Trophoblast cell (in vitro differentiated cells and primary cell): ENCODE data around the gene COQ5.
A peak's percentile ranks its signal among the peaks of the same experiment; 100 is the strongest.

Source experiments
- DNase-seq, 2 donors: peaks; one replicate each; pipeline ENCODE4 v3.0.0-alpha.2; 2016
- H2AFZ ChIP-seq: 2 replicates; pipeline ENCODE4 v1.6.1; 2013; ENCODE audit warnings: low read length, moderate library complexity, mild to moderate bottlenecking; ENCODE audit not compliant: insufficient read depth, poor library complexity
- H2AK5ac ChIP-seq: 2 replicates; pipeline ENCODE4 v1.6.1; 2013; ENCODE audit warnings: mild to moderate bottlenecking, low read length
- H2BK120ac ChIP-seq: 2 replicates; pipeline ENCODE4 v1.6.1; 2013; ENCODE audit warnings: low read length, mild to moderate bottlenecking, moderate library complexity; ENCODE audit not compliant: insufficient read depth, poor library complexity
- H2BK12ac ChIP-seq: 2 replicates; pipeline ENCODE4 v1.6.1; 2013; ENCODE audit warnings: mild to moderate bottlenecking, low read length, moderate library complexity
- H2BK5ac ChIP-seq: 2 replicates; pipeline ENCODE4 v1.6.1; 2013; ENCODE audit warnings: low read length, low read depth, moderate library complexity, mild to moderate bottlenecking; ENCODE audit not compliant: poor library complexity
- H3K14ac ChIP-seq: 2 replicates; pipeline ENCODE4 v1.6.1; 2013; ENCODE audit warnings: mild to moderate bottlenecking, low read length
- H3K18ac ChIP-seq: 2 replicates; pipeline ENCODE4 v1.6.1; 2013; ENCODE audit warnings: mild to moderate bottlenecking, low read length
- H3K23ac ChIP-seq: 2 replicates; pipeline ENCODE4 v1.6.1; 2013; ENCODE audit warnings: low read length
- H3K27ac ChIP-seq: 2 replicates; pipeline ENCODE4 v1.5.1; 2013; ENCODE audit warnings: low read depth, mild to moderate bottlenecking, inconsistent platforms, low read length, moderate library complexity
- H3K27me3 ChIP-seq: 2 replicates; pipeline ENCODE4 v1.6.1; 2013; ENCODE audit warnings: inconsistent platforms, mild to moderate bottlenecking, low read length, moderate library complexity; ENCODE audit not compliant: insufficient read depth
- H3K36me3 ChIP-seq, 2 experiments: 1 replicate in 1 of 2; 2 replicates in 1 of 2; pipeline ENCODE4 v1.6.1; 2013; ENCODE audit warnings: low read length in 2 of 2, mild to moderate bottlenecking in 2 of 2, moderate library complexity in 1 of 2; ENCODE audit not compliant: insufficient read depth in 2 of 2, control insufficient read depth in 1 of 2
- H3K4ac ChIP-seq: 2 replicates; pipeline ENCODE4 v1.6.1; 2013; ENCODE audit warnings: low read depth, mild to moderate bottlenecking, low read length, moderate library complexity
- H3K4me1 ChIP-seq, 2 experiments: 1 replicate in 1 of 2; 2 replicates in 1 of 2; pipeline ENCODE4 v1.6.1; 2013; ENCODE audit warnings: low read length in 2 of 2, mild to moderate bottlenecking in 2 of 2, moderate library complexity in 1 of 2; ENCODE audit not compliant: insufficient read depth in 2 of 2, control insufficient read depth in 1 of 2
- H3K4me2 ChIP-seq: 2 replicates; pipeline ENCODE4 v1.6.1; 2013; ENCODE audit warnings: inconsistent platforms, mild to moderate bottlenecking, low read length, moderate library complexity
- H3K4me3 ChIP-seq: 2 replicates; pipeline ENCODE4 v1.5.1; 2013; ENCODE audit warnings: mild to moderate bottlenecking, low read depth, low read length, inconsistent platforms
- H3K79me1 ChIP-seq: one replicate; pipeline ENCODE4 v1.6.1; 2013; ENCODE audit warnings: low read length
- H3K79me2 ChIP-seq: 2 replicates; pipeline ENCODE4 v1.6.1; 2013; ENCODE audit warnings: low read length, mild to moderate bottlenecking; ENCODE audit not compliant: control insufficient read depth, insufficient read depth, poor library complexity
- H3K9ac ChIP-seq: 2 replicates; pipeline ENCODE4 v1.6.1; 2013; ENCODE audit warnings: mild to moderate bottlenecking, low read length
- H3K9me3 ChIP-seq: 2 replicates; pipeline ENCODE4 v1.6.1; 2013; ENCODE audit warnings: low read depth, mild to moderate bottlenecking, control low read depth, inconsistent platforms, low read length; ENCODE audit not compliant: insufficient read depth
- H4K12ac ChIP-seq: 2 replicates; pipeline ENCODE4 v1.6.1; 2013; ENCODE audit warnings: low read depth, mild to moderate bottlenecking, low read length, moderate library complexity
- H4K8ac ChIP-seq: 2 replicates; pipeline ENCODE4 v1.6.1; 2013; ENCODE audit warnings: low read depth, mild to moderate bottlenecking, low read length, moderate library complexity
- H4K91ac ChIP-seq: one replicate; pipeline ENCODE4 v1.6.1; 2013; ENCODE audit warnings: low read depth, mild to moderate bottlenecking, low read length, moderate library complexity
- WGBS: extraction: QIAGEN DNeasy Blood & Tissue Kit; methylation state at CpG from one replicate; pipeline ENCODE4 v1.1.7; 2013; ENCODE audit warnings: missing lambda C conversion rate; ENCODE audit not compliant: insufficient read length, insufficient coverage; ENCODE audit errors: extremely low coverage; 5-methylcytosine and 5-hydroxymethylcytosine counted together

The COQ5 gene

DNA sequence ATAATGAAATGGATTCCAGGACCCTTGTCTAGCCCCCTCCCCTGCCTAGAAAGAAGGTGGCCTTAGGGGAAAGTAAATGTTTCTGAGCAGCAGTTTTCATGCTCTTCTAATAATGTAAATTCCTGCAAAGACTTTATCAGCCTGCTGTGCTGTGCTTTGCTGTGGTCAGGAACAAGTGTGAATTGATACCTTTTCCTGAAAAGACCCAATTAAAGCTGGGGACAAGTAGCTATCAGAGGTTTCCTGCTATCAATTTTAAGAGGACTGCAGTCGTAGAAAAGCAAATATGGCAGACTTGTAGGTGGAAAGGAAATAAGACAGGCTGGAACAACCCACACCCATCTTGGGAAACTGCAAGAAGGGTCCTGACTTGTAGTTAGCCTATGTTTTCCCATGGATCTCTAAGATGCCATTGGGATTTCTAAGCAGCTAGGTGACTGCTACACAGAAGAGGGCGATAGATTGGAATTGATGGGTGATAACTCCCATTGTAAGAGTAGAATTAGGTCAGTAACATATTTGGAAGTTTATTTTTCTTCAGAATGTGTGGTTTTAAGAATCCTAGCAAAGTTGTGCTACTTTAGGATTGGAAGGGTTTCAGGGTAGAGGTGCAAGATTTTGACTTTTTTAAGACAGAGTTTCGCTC is 30.0 kb downstream of the COQ5 start:
- H2BK5ac ChIP-seq, result no peak overlapping the region
- peaks cover 8 to 29% of the 10 kb centered on the region in 2 experiments for H3K36me3 ChIP-seq
- H4K91ac ChIP-seq, result no peak overlapping the region
- H3K4ac ChIP-seq, result no peak overlapping the region
- H2AK5ac ChIP-seq, result no peak overlapping the region
- H3K27ac ChIP-seq, result no peak overlapping the region
- H3K79me2 ChIP-seq, result peaks cover 13% of the 10 kb centered on the region
- DNase-seq, result no peak
- no peaks in the 10 kb centered on the region for H3K27me3 ChIP-seq
- no peaks in the 10 kb centered on the region for H3K9me3 ChIP-seq
- H2BK12ac ChIP-seq, result no peak overlapping the region
- H3K23ac ChIP-seq, result no peak overlapping the region
- no peak overlapping the region for H4K12ac ChIP-seq
- no peak overlapping the region for H2AFZ ChIP-seq
- H3K4me2 ChIP-seq, result no peak overlapping the region
- peaks cover 2 to 6% of the 10 kb centered on the region in 2 experiments for H3K4me1 ChIP-seq
- H3K79me1 ChIP-seq, result peaks cover 12% of the 10 kb centered on the region
- H2BK120ac ChIP-seq, result no peak overlapping the region
- WGBS, result no CpG with 5 or more reads among the region's 3 CpGs
- H3K14ac ChIP-seq, result no peak overlapping the region
- no peak overlapping the region for H4K8ac ChIP-seq
- H3K9ac ChIP-seq, result no peak overlapping the region
- no peak overlapping the region for H3K18ac ChIP-seq
- no peak overlapping the region for H3K4me3 ChIP-seq

DNA sequence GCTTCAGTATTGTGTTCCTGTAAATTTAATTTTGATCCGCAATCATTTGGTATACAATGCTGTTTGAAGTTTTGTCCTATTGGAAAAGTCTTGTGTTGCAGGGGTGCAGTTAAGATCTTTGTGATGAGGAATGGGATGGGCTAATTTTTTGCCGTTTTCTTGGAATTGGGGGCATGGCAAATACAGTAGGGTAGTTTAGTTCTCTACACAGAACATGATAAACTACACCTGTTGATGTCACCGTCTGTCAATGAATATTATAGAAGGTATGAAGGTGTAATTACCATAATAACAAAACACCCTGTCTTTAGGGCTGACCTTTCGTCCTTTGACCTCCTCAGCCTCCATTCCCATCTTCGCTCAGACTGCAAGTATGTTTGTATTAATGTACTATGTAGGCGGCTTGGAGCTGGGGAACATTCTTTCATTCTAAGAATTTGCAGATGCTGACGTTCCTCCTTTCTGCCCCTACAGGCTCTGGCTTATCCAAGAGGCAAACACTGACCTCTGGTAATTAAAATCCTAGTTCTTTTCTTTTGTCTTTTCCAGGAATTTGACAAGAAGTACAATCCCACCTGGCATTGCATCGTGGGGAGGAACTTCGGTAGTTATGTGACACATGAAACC is 31.3 kb downstream of the COQ5 start:
- H3K79me2 ChIP-seq, result peaks cover 13% of the 10 kb centered on the region
- H3K4me3 ChIP-seq, result no peak overlapping the region

DNA sequence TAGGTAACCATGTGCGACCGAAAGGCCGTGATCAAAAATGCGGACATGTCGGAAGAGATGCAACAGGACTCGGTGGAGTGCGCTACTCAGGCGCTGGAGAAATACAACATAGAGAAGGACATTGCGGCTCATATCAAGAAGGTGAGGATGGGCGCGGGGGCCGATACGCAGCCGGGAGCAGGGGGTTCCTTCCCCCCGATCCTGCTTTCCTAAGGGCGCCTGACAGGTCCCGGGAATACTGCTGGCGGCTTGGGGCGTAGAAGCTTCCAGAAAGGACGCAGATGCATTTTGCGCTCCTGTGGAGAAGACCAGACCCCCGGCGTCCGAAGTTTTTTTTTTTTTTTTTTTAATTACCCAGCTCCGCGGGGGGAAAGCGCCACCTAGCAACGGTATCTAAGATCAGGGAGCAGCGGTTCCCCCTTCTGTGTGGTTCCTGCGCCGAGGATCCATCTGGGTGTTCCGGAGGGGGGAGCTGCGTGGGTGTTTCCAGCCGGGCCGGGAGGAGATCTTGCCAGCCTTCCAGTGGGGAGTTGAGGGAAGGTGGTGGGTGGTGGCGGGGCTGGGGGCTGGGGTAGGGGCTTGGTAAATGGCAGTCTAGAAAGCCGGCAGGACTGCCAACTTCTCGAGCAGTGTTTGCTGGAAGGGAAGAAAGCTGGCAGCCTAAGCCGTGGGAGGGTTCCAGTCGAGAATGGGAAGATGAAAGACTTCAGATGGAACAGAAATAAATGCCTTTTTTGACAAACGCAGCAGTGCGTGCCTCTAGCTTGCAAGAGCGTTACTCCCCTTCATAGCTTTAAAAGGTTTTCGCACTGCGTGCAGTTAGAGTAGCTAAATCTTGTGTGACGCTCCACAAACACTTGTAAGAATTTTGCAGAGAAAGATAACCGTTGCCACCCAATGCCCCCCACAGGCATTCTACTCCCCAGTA is 32.3 kb downstream of the COQ5 start:
- no CpG with 5 or more reads among the region's 47 CpGs for WGBS
- peak overlapping the region; percentile 8 for H2AFZ ChIP-seq
- H3K4me3 ChIP-seq, result peak overlapping the region; percentile 87
- peak overlapping the region; percentile 68 for H3K27ac ChIP-seq
- no peak overlapping the region for H2BK12ac ChIP-seq
- no peak overlapping the region for H3K23ac ChIP-seq
- peak overlapping the region; percentile 29 for H2BK120ac ChIP-seq
- H3K4ac ChIP-seq, result peak overlapping the region; percentile 94
- peak overlapping the region; percentile 93 for H3K14ac ChIP-seq
- H3K4me1 ChIP-seq, result peaks cover 2 to 6% of the 10 kb centered on the region in 2 experiments
- peak overlapping the region; percentile 87 for H4K91ac ChIP-seq
- peaks cover 3 to 19% of the 10 kb centered on the region in 2 experiments for H3K36me3 ChIP-seq
- no peaks in the 10 kb centered on the region for H3K9me3 ChIP-seq
- peaks cover 13% of the 10 kb centered on the region for H3K79me2 ChIP-seq
- H3K9ac ChIP-seq, result peak overlapping the region; percentile 95
- H2AK5ac ChIP-seq, result peak overlapping the region; percentile 67
- H3K4me2 ChIP-seq, result peak overlapping the region; percentile 94
- peaks cover 12% of the 10 kb centered on the region for H3K79me1 ChIP-seq
- DNase-seq, result peak; percentile 13 to 53
- H4K12ac ChIP-seq, result peak overlapping the region; percentile 58
- H3K27me3 ChIP-seq, result no peaks in the 10 kb centered on the region
- peak overlapping the region; percentile 87 for H3K18ac ChIP-seq
- H2BK5ac ChIP-seq, result peak overlapping the region; percentile 80
- H4K8ac ChIP-seq, result peak overlapping the region; percentile 66

More for the DNA sequence above, 31.3 kb downstream of the COQ5 start:
- Histone ChIP-seq H2BK5ac (no peak overlapping the region), H2BK120ac (no peak overlapping the region), H3K4me2 (peak overlapping the region; percentile 94), H3K9ac (no peak overlapping the region), H3K79me1 (peaks cover 12% of the 10 kb centered on the region), H3K18ac (no peak overlapping the region), H2BK12ac (no peak overlapping the region), H3K9me3 (no peaks in the 10 kb centered on the region), H3K36me3 (peaks cover 5 to 19% of the 10 kb centered on the region in 2 experiments), H4K91ac (no peak overlapping the region), H2AK5ac (no peak overlapping the region), H3K4ac (peak overlapping the region; percentile 12), H4K8ac (no peak overlapping the region), H3K14ac (no peak overlapping the region), H3K4me1 (peaks cover 2 to 6% of the 10 kb centered on the region in 2 experiments), H3K27ac (no peak overlapping the region), H3K27me3 (no peaks in the 10 kb centered on the region), H2AFZ (no peak overlapping the region), H3K23ac (no peak overlapping the region), H4K12ac (no peak overlapping the region)
- peak in 1 of 2 donors; percentile 26 for DNase-seq
- no CpG with 5 or more reads among the region's 9 CpGs for WGBS

DNA sequence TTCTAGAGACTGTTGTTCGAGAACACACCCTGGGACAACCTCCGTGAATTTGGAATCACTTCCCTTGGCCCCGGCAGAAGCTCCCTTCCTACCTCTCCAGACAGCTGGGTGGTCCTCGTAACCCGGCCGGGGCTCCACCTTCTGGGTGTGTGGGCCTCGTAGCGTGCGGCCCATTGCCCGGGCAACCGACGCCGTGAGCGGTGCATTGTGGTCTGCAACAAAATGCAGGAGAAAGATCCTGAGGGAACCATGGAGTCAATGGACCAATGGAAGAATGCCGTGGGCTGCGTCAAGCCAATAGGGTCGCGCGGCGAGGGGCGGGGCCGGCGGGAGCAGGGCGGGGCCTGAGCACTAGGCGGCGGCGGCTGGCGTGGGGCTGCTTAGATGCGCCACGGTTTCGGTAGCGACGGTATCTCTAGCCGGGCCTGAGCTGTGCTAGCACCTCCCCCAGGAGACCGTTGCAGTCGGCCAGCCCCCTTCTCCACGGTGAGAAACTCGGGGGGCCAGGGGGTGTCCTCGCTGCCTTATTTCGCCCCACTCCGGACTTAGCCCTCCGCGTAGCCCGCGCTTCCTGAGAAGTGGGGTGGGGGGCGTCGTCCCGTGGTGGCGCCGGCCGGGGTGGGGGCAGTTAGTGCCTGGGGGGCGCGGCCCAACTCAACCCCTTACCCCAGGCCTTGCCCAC is 33.1 kb downstream of the COQ5 start, which contains the start of gene DYNLL1:
TSS of gene DYNLL1 (plus strand) at position 383 of the 682 bp plus-strand sequence. CDS start 309 bp downstream, outside the sequence.
- peak within 1 kb of the TSS; percentile 80 for H2BK5ac ChIP-seq
- peak within 1 kb of the TSS; percentile 80 for H4K8ac ChIP-seq
- H3K4me3 ChIP-seq, result peak within 1 kb of the TSS; percentile 87
- DNase-seq, result peak; percentile 93 to 99
- H3K27me3 ChIP-seq, result no peaks in the 10 kb centered on the region
- H3K23ac ChIP-seq, result no peak within 1 kb of the TSS
- WGBS, result no CpG with 5 or more reads among the region's 53 CpGs
- peak within 1 kb of the TSS; percentile 94 for H3K4me2 ChIP-seq
- peak within 1 kb of the TSS; percentile 87 for H4K91ac ChIP-seq
- H3K9me3 ChIP-seq, result no peaks in the 10 kb centered on the region
- peak within 1 kb of the TSS; percentile 94 for H3K4ac ChIP-seq
- peaks cover 2 to 6% of the 10 kb centered on the region in 2 experiments for H3K4me1 ChIP-seq
- peak within 1 kb of the TSS; percentile 95 for H3K9ac ChIP-seq
- H3K36me3 ChIP-seq, result peaks cover 8 to 20% of the 10 kb centered on the region in 2 experiments
- H2BK120ac ChIP-seq, result peak within 1 kb of the TSS; percentile 70
- H2AFZ ChIP-seq, result peak within 1 kb of the TSS; percentile 93
- peak within 1 kb of the TSS; percentile 96 for H3K14ac ChIP-seq
- peak within 1 kb of the TSS; percentile 97 for H2AK5ac ChIP-seq
- no peak within 1 kb of the TSS for H2BK12ac ChIP-seq
- peaks cover 12% of the 10 kb centered on the region for H3K79me1 ChIP-seq
- H3K27ac ChIP-seq, result peak within 1 kb of the TSS; percentile 68
- peak within 1 kb of the TSS; percentile 89 for H3K18ac ChIP-seq
- H4K12ac ChIP-seq, result peak within 1 kb of the TSS; percentile 77
- H3K79me2 ChIP-seq, result peaks cover 13% of the 10 kb centered on the region
